ENCODE measurements around the gene MYBPHL. TPM values are rescaled to one million over a fixed set of nuclear protein-coding genes. Genes with fewer than 3 reads are reported as not detected.

Gene MYBPHL
- total and polyA plus RNA-seq, 2 of the 13 experiments (the other 11 are each of a cell fraction or from before 2014, with no cell fraction given): 3.7 to 3.8 TPM

GRCh38 chr1:109299558-109300343, 7.1 kb downstream of the MYBPHL start (continued):
- no peak for TF ChIP-seq KIAA2018 (CRISPR knock-in tag; IDR thresholded peaks at IDR 0.05; ENCODE audit: borderline replicate concordance)
- TF ChIP-seq PREB (CRISPR knock-in tag; IDR thresholded peaks at IDR 0.05): no peak
- peak; percentile 41; the same call in 1 of the 2 replicates for TF ChIP-seq HOXA3 (CRISPR knock-in tag; IDR thresholded peaks at IDR 0.05)
- TF ChIP-seq PITX1 (CRISPR knock-in tag; IDR thresholded peaks at IDR 0.05): no peak
- peak; percentile 10; the same call in 1 of the 2 replicates for TF ChIP-seq MIER2 (CRISPR knock-in tag; IDR thresholded peaks at IDR 0.05)
- no peak for TF ChIP-seq ZNF224 (CRISPR knock-in tag; IDR thresholded peaks at IDR 0.05)
- TF ChIP-seq NFIB (CRISPR knock-in tag; IDR thresholded peaks at IDR 0.05; ENCODE audit: borderline replicate concordance): no peak
- no peak for TF ChIP-seq CERS6 (CRISPR knock-in tag; IDR thresholded peaks at IDR 0.05)
- TF ChIP-seq CREBL2 (CRISPR knock-in tag; IDR thresholded peaks at IDR 0.05; ENCODE audit: borderline replicate concordance): no peak
- no peak for TF ChIP-seq ERF (CRISPR knock-in tag; IDR thresholded peaks at IDR 0.05)
- TF ChIP-seq CREM (IDR thresholded peaks at IDR 0.05): no peak
- no peak for TF ChIP-seq CREM (CRISPR knock-in tag; IDR thresholded peaks at IDR 0.05)
- TF ChIP-seq HOXA9 (CRISPR knock-in tag; IDR thresholded peaks at IDR 0.05; ENCODE audit: borderline replicate concordance): no peak
- no peak for TF ChIP-seq ATF7 (IDR thresholded peaks at IDR 0.05)
- no peak for TF ChIP-seq ATF7 (CRISPR knock-in tag; IDR thresholded peaks at IDR 0.05)
- TF ChIP-seq ZNF75D (CRISPR knock-in tag; IDR thresholded peaks at IDR 0.05; ENCODE audit: borderline replicate concordance): no peak
- no peak; the same call in 1 of the 2 replicates for TF ChIP-seq ZBTB26 (CRISPR knock-in tag; IDR thresholded peaks at IDR 0.05; ENCODE audit: borderline replicate concordance)
- TF ChIP-seq FOXA1 (IDR thresholded peaks at IDR 0.05): no peak
- TF ChIP-seq FOXA1 (CRISPR knock-in tag; IDR thresholded peaks at IDR 0.05): no peak
